ES-I3 (cell line): Measurements from ENCODE around the gene ZNF330.

Experiments used
- H3K36me3 ChIP-seq: 2 replicates; pipeline ENCODE4 v1.6.1; 2013; ENCODE audit warnings: mild to moderate bottlenecking, low read length, control low read depth, moderate library complexity; ENCODE audit not compliant: insufficient read depth
- H3K4me1 ChIP-seq: 2 replicates; pipeline ENCODE4 v1.6.1; 2013; ENCODE audit warnings: mild to moderate bottlenecking, control low read depth, low read length; ENCODE audit not compliant: insufficient read depth
- H3K9ac ChIP-seq: 2 replicates; pipeline ENCODE4 v1.6.1; 2013; ENCODE audit warnings: low read depth, mild to moderate bottlenecking, low read length, moderate library complexity
- H3K9me3 ChIP-seq: 2 replicates; pipeline ENCODE4 v1.6.1; 2013; ENCODE audit warnings: mild to moderate bottlenecking, low read length, moderate library complexity; ENCODE audit not compliant: control insufficient read depth, insufficient read depth

The ZNF330 gene

DNA sequence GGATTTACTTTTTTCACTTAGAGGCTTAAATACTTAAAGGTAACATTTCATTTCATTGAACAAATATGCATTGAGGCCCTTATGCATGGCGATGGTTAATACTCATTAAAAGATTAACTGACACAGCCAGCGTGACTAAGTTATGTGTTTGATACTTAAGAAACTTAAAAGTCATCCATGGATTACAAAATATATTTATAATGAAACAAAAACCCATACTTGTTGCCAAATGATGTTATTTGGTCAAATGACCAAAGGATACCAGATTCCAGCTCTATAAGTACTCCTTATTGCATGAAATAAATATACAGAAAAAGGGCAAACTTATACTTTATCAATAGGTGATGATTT, 26.7 kb downstream of the ZNF330 start:
- Histone ChIP-seq H3K9me3 (no peaks in the 10 kb centered on the region), H3K36me3 (no peaks in the 10 kb centered on the region), H3K9ac (no peak overlapping the region), H3K4me1 (no peaks in the 10 kb centered on the region)

DNA sequence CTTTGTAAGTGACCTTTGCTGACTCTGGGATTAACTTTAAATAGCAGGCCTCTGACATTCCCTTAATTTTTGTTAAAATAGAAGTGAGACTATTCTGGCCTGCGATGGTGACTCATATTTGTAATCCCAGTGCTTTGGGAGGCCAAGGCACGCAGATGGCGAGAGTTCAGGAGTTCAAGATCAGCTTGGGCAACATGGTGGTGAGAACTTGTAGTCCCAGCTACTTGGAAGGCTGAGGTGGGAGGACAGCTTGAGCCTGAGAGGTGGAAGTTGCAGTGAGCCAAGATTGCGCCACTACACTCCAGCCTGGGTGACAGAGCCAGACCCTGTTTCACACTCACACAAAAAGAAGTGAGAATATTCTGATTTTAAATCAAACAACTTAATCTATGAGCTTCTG, 27.3 kb downstream of the ZNF330 start:
- no peaks in the 10 kb centered on the region for H3K9me3 ChIP-seq
- H3K9ac ChIP-seq: no peak overlapping the region
- H3K36me3 ChIP-seq: no peaks in the 10 kb centered on the region
- no peaks in the 10 kb centered on the region for H3K4me1 ChIP-seq

DNA sequence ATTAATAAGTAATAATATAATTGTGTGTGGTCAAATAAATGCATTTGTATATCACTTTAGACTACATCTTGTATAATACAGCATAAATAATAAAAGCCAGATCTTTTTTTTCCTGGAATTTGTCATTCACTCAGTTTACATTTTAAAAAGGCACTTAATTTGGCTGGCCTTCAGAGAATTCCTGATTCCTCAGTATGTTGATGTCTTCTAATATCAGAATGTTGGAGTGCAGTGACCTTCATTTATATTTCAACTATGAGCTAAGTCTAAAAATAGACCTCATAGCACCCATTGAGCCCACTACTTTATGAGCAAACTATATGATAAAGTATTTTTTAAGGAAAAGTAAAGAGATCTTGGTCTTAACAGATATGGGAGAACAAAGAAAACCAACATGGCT, 27.8 kb downstream of the ZNF330 start:
- no peaks in the 10 kb centered on the region for H3K4me1 ChIP-seq
- H3K9me3 ChIP-seq: no peaks in the 10 kb centered on the region
- H3K36me3 ChIP-seq: no peaks in the 10 kb centered on the region
- H3K9ac ChIP-seq: no peak overlapping the region

GRCh38 chr4:141254326-141254725, 33.6 kb downstream of the ZNF330 start:
- Histone ChIP-seq H3K9ac (no peak overlapping the region), H3K9me3 (no peaks in the 10 kb centered on the region), H3K36me3 (no peaks in the 10 kb centered on the region), H3K4me1 (no peaks in the 10 kb centered on the region)

DNA sequence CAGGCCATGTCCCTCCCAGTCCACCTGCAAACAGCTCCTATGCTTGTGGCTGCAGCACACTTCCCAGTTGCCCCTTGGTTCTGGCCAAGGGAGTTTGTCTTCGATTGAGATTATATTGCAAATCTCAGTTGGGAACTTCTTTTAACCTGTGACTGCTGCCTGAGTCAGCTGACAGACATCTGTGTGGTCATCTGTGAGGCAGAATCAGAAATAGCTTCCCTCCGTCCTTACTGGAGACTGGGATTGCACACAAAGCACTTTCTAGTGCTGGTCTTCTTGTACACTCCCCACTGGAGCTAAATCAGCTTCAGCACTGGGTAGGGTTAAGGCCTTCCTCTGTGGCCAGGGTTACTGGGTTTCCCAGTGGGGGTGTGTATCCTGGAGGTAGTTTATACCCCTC, 34.3 kb downstream of the ZNF330 start:
- no peak overlapping the region for H3K9ac ChIP-seq
- no peaks in the 10 kb centered on the region for H3K9me3 ChIP-seq
- H3K4me1 ChIP-seq: no peaks in the 10 kb centered on the region
- H3K36me3 ChIP-seq: no peaks in the 10 kb centered on the region

- Histone ChIP-seq H3K36me3 (no peaks in the 10 kb centered on the region), H3K4me1 (no peaks in the 10 kb centered on the region), H3K9me3 (no peaks in the 10 kb centered on the region), H3K9ac (no peak overlapping the region)
Observed at GRCh38 chr4:141258558-141258957, 37.9 kb downstream of the ZNF330 start.

- H3K9me3 ChIP-seq: no peaks in the 10 kb centered on the region
- no peaks in the 10 kb centered on the region for H3K4me1 ChIP-seq
- H3K36me3 ChIP-seq: no peaks in the 10 kb centered on the region
- H3K9ac ChIP-seq: no peak overlapping the region
Observed at GRCh38 chr4:141275834-141276233, 55.1 kb downstream of the ZNF330 start.

DNA sequence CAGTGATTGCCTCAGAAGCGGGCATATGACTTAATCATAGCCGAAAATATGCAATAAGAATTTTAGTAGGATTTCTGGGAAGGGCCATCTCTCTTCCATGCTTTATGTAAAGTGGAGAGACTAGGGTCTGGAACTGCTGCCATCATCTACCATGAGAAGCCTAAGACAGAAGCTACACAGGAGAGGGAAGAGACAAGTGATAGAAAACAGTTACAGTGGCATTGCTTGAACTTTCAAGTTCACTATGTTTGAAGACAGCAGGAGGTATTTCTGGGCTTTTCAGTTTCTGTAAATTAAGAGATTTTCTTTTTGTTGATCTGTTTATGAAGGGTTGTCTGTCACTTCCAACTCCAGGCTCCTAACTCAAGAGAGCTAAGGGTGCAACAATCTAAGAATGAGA, 62.5 kb downstream of the ZNF330 start:
- Histone ChIP-seq H3K9me3 (no peaks in the 10 kb centered on the region), H3K4me1 (no peaks in the 10 kb centered on the region), H3K9ac (no peak overlapping the region), H3K36me3 (no peaks in the 10 kb centered on the region)

- no peaks in the 10 kb centered on the region for H3K36me3 ChIP-seq
Observed at GRCh38 chr4:141283563-141283962, 62.9 kb downstream of the ZNF330 start.

More at GRCh38 chr4:141283563-141283962, 62.9 kb downstream of the ZNF330 start:
- no peaks in the 10 kb centered on the region for H3K9me3 ChIP-seq
- no peaks in the 10 kb centered on the region for H3K4me1 ChIP-seq
- H3K9ac ChIP-seq: no peak overlapping the region
